ENCODE measurements around the gene ANKRD44.

ANKRD44 gene

GRCh38 chr2:197236159-197236558 lies 74.4 kb downstream of the ANKRD44 start:
- no peak for DNase-seq

DNA sequence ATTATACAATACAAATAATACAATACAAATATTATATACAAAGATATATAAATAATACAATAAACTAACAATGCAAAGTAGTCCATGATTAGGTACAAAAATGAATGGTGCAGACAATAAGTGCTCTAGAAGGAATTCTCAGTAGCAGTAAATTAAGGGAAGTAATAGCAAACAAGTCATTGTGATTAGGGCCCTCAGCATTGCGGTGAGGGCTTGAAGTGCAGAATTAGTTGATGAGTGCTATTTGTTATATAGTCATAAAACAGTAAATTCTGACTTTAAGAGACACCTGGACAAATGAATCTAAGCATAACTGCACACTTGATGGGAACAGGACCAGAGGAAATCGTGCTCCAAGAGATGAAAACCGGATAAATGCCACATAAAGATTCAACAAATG lies 74.9 kb downstream of the ANKRD44 start:
- no peak for DNase-seq

DNA sequence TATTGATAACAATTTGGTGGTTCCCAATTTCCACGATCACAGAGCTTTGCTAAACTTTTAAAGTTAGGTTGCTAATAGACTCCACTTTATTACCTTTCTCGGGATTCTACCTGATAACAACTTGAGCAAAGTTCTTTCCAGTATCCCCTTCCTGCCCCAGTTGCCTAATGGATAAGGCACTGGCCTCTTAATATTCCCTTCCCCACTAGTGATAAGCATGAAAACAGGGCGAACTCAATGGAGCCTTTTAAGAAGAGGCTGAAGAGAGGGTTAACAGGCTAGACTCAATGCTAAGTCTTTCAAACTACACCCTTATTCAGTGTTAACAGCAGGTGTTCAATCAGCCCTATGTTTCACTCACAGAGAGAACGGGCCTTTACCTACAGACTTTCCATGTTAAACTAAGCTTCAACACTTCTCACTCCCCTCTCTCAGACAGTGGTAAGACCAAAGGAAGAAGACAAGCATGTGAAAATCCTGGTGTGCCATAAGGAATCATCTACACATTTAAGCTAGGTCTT lies 75.8 kb downstream of the ANKRD44 start:
- no peak for DNase-seq

GRCh38 chr2:197233473-197233872 lies 77.1 kb downstream of the ANKRD44 start:
- DNase-seq = no peak

- no peak for DNase-seq
Measured at GRCh38 chr2:197232010-197232409, 78.6 kb downstream of the ANKRD44 start.

DNA sequence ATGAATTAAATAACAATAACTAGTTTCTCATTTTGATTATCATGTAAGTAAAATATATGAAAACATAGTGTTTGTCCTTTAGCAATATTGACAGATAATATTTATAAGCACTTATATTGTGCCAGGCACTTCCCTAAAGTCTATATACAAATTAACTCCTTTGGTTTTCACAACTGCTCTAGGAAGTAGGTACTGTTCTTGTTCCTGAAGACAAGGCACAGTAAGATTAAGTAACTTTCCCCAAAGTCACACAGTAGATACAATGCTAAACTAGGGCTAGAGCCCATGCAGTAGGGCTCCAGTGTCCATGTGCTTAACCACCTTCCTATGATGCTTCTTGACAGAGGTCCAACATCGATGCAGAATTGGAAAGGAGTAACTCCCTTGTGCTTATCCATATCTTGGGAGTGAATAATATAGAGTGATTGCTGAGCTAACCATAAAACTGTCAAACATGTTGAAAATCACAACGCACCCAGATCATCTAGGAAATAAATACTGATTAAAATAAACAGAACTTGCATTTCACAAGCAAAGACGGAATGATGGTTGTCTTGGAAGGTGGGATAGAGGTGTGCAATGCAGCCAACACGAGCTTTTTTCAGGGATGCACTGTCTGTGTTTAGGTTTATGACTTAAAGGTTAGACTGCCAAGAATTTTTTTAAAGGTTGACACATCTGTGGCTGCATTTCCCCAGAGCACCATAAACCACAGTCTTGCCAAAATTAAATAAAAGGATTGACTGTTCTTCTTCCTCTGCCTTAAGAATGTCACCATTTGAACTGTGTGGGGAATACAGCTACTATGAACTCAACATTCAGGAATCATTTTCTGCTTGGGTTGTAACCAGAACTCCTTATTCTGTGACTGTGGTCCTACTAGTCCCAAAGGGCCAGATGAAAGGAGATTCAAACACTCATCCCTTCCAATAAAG lies 80.8 kb downstream of the ANKRD44 start:
- no peak for DNase-seq

- no peak for DNase-seq
Measured at GRCh38 chr2:197223451-197223850, 87.1 kb downstream of the ANKRD44 start.

DNA sequence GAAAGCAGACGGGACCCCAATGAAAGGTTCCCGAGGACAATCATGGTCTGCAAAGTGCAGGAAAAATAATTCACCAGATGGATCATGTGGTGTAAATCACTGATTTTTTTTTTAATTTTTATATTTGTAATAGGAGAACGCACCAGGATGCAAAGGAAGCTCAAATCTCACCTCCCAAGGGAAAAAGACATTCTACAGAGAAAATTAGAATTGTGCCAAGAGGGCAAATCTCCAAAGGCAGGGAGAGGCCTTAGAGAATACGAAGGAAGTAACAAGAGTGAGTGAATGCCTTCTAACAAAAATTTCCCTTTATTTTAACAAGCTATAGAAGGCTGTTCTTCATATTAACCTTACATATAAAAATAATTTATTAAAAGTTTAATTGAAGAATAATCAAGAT lies 90.9 kb downstream of the ANKRD44 start:
- DNase-seq = no peak

DNA sequence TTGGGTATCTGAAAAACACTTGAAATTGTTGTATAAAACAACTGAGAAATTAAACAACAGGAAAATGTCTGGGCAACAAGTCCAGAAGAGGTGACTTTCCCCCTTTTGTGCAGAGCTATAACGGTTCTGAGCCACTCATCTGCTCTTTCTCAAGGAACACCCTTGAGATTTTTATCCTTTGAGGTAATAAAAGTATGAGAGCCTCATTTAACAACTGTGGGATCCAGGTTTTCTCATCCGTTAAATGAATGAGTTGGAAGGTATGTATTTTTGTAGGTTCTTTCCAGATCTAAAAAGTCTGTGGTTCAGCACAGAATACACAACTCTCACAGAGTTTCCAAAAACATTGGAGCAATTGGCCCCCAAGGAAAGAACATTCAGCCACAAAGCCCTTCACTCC lies 93.0 kb downstream of the ANKRD44 start:
- DNase-seq = no peak

DNA sequence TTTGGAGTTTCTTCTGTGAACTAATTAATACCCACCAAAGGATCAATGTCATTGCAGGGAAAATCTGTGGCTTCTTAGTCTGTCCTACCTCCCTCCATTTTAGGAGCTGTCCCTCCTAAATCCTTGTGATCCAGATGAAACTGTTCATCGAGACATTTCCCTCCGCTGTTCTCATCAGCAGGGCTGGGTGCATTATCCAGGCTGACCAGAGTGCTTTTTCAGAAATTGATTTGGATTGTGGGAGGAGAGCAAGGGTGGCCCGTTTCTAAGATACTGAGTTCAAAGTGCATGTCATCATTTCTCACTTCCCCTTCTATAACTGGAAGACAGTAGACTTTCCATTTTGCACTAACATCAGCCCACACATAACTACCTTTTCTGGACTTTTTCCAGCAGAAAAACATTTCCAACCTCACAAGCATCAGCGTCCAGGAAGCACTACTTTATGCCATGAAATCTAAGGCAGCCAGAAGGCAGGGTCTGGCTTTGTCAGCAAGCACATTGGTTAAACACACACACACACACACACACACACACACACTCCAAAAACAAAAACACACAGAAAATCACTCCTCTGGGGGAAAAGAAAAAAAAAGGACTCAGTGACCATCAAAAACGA lies 94.1 kb downstream of the ANKRD44 start:
- no peak for DNase-seq

DNA sequence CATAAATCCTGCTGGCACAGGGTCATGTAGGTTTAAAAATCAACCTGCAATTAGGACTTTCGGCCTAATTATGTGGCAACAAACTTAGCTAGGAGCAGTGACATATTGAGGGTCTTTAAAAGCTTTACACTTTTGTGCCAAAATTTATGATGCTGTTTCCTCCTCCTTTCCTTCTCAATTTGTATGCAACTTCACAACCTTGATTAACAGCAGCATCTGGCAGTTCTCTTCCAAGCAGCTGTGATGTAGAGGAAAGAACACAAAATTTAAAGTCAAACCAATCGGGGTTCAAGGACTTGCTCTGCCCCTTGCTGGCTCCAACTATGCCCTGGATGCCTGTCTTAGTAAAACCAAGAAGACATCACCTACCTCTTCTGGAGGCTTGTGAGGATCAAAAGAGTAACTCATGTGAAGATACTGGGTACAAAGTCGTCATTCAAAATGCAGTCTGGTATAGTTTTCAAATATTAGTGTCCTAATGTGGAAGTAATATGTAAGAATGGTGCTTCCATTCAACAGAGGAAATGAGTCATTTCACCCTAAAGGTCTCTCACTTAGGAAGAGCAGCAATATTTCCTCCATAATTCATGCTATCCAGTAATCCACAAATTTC lies 94.7 kb downstream of the ANKRD44 start:
- no peak for DNase-seq

DNA sequence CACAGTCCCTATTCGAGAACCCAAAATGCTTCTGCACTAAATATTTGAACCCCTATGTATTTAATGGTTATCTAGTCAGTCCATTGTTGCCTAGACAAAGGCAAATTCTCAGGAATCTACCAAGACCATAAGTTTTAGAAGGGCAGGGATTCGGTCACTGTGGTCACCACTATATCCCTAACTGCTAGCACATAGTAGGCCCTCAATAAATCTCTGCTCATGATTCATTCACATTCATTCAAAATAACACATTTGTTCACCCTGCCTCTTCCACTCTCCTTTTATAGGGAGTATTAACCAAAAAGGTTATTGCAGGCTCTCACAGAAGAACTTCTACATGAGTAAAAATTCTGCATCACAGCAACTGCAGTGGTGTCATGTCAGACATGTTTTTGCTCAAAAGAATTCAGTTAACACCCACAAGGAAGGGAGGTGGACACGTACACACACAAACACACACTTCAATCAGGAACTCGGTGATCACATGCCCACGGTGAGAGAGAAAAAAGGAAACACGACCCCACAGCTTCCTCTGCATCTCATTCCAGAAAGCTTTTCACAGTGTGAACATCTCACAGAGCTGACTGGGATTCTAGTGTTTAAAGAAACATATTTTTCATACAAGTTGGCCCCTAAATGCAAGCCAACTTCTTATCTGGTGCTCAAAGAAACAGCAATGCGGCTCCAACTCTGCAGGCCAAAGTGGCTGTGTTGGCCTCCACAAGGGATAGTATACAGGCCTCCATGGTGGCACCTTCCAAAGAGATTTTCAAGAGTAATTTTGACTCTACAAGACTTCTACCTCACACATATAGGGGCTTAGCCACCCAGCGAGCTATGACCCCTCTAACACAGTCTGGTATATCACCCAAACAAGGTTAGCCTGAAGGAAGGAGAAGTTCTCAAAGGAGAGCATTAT lies 98.0 kb downstream of the ANKRD44 start:
- no peak for DNase-seq

DNA sequence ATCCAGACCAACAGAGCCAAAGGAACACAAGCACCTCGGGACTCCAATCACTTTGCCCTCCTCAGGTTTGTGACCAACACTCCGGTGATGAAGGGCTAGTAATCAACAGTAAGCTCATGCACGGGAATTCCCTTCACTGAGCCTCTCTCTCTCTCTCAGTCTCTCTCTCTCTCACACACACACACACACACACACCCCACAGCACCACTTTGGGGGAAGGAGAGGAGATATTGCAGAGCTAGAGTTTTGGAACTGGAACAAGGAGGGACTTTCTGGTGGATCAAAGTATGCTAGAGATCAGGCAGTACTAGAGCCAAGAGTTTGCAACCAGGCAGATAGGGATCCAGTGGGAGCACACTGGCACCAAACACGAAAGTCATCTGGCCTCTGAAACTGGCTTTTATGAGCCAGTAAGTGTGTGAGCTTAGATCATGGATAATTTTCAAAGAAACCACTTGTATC lies 98.7 kb downstream of the ANKRD44 start:
- no peak for DNase-seq

- no peak for DNase-seq
Measured at GRCh38 chr2:197210430-197210829, 100.2 kb downstream of the ANKRD44 start.

DNA sequence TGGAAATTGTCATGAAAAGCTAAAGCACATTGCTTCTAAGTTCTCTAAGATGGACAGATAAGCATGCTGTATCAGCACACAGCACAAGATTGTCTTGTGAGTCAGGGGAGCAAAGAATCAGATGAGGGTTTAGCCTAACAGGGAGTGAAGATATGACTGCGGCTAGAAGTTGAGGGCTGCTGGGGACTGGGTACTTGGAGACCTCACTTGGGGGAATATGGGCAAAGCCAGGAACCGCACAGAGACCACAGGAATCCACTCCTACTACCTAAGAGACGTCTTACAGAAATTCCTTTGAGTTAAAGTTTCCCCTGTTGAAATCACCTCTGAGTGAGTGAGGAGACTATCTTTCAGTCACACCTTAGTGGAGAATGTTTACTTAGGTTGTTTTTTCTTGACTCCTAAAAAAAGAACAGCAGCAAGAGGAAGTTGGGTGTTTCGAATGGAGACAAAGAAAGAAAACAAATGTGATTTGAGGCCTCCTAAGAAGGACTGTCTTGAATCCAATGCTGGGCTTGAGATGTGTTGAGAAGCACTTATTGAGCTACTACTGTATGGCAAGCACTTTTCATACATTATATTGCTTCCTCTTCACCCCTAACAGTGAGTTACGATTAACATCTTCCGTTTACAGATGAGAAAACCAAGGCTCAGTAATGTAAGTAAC lies 100.7 kb downstream of the ANKRD44 start:
- no peak for DNase-seq

DNA sequence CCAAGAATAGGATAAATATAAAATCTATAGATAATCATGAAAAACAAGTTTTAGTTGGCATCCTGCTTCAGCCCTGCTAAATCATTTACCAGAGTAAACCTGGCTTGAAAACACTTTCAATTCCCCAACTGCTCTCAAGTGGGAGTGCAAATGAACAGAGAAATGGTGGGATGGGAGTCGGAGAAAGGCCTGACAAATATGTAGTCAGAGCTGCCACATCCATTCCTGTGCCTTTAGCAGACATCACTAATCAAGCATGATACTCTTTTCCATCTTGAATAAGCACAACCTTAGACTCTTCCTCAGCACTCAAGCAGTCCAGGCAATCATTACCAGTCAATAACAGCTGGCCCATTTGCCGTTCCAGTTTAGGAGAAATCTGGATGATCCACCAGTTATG lies 101.3 kb downstream of the ANKRD44 start:
- no peak for DNase-seq

DNA sequence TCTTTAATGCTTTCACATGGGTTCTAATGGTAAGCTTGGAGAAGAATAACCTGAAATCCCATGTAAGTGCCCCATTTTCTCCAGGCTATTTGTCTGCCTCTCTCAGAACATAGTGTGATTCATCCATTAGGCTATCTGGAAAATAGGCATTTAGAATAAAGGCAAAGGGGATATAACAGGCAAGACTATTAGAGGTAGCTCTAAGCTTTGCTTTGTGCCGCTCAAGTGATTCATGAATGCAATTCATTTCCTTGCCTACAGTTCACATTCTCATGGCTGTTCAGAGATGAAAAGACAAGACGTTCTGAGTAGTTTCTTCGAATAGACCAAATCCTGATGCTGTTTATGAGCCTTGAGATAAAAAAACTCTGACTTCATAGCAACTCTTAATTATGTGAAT lies 101.7 kb downstream of the ANKRD44 start:
- DNase-seq = no peak

GRCh38 chr2:197208024-197208423 lies 102.6 kb downstream of the ANKRD44 start:
- DNase-seq = no peak

- DNase-seq = no peak
Measured at GRCh38 chr2:197207598-197207997, 103.0 kb downstream of the ANKRD44 start.

DNA sequence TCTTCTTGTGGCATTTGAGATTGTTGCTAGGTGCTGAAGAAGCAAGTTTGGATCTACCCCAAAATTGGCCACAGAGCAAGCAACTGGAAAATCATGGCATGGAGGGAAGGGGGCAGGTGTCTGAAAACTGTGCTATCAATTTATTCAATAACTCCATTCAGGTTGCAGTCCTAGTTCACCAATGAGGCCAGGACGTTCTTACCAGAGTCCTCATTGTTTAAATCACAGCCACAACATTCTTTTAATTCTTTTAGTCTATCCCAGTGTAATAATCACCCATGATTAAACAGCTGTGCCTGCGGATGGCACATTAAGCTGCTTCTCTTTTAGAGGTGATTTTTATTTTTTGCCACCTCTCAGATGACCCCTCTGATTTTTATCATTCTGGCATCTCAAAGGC lies 103.5 kb downstream of the ANKRD44 start:
- no peak for DNase-seq

GRCh38 chr2:197205585-197206215 lies 104.9 kb downstream of the ANKRD44 start:
- DNase-seq = peak; percentile 58
